Keratinocyte (primary cell): ENCODE measurements around the gene SPTSSA.

ENCODE experiments used
- CTCF ChIP-seq, 3 experiments: IDR thresholded peaks in 1 of 3; conservative IDR thresholded peaks in 1 of 3; optimal IDR thresholded peaks in 1 of 3; 2 replicates in 2 of 3; 3 replicates in 1 of 3; pipeline versions ENCODE3 to v1.5.1; 2011; ENCODE audit warnings: low read length in 3 of 3, mild to moderate bottlenecking in 3 of 3, moderate library complexity in 2 of 3, control low read depth in 1 of 3, inconsistent platforms in 1 of 3; ENCODE audit not compliant: insufficient read depth in 2 of 3; ENCODE audit errors: extremely low read depth in 1 of 3
- EZH2 ChIP-seq: IDR thresholded peaks from one replicate; pipeline ENCODE4 v1.6.1; 2012; ENCODE audit warnings: inconsistent platforms, mild to moderate bottlenecking, low read length, moderate library complexity

- no peak for TF ChIP-seq CTCF (optimal IDR thresholded peaks at IDR 0.05 in 1 of 3, IDR thresholded peaks at IDR 0.05 in 1 of 3, conservative IDR thresholded peaks at IDR 0.05 in 1 of 3; ENCODE audit: extremely low read depth in 1 of 3, insufficient read depth in 2 of 3, low read length in 3 of 3)
- TF ChIP-seq EZH2 = no peak
Measured at GRCh38 chr14:34463598-34463961, 1.5 kb upstream of the SPTSSA start.
